Coronary artery (tissue), 2 donors: ENCODE results near the gene PHIP.

Experiments
- DNase-seq: peaks from one replicate; pipeline ENCODE4 v3.0.0-alpha.2; 2017; ENCODE audit warnings: low spot score
- H3K27ac ChIP-seq, 2 donors: fragments of 200-600 bp; sonication (generic); one replicate each; pipeline ENCODE4 v1.5.1; 2016 to 2019
- H3K4me3 ChIP-seq: fragments of 200-600 bp; sonication (generic); 2 replicates; pipeline ENCODE4 v1.5.1; 2016; ENCODE audit warnings: mild to moderate bottlenecking, moderate library complexity
- TF ChIP-seq, protein P1 (sequence below): fragments of 200-600 bp; sonication (generic); IDR thresholded peaks from one replicate; pipeline ENCODE4 v1.5.1; 2019; ENCODE audit warnings: antibody characterized with exemption

PHIP gene

GRCh38 chr6:78967191-78967590, 110.9 kb downstream of the PHIP start:
- TF ChIP-seq, protein P1, sequence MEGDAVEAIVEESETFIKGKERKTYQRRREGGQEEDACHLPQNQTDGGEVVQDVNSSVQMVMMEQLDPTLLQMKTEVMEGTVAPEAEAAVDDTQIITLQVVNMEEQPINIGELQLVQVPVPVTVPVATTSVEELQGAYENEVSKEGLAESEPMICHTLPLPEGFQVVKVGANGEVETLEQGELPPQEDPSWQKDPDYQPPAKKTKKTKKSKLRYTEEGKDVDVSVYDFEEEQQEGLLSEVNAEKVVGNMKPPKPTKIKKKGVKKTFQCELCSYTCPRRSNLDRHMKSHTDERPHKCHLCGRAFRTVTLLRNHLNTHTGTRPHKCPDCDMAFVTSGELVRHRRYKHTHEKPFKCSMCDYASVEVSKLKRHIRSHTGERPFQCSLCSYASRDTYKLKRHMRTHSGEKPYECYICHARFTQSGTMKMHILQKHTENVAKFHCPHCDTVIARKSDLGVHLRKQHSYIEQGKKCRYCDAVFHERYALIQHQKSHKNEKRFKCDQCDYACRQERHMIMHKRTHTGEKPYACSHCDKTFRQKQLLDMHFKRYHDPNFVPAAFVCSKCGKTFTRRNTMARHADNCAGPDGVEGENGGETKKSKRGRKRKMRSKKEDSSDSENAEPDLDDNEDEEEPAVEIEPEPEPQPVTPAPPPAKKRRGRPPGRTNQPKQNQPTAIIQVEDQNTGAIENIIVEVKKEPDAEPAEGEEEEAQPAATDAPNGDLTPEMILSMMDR: no peak
- no peak overlapping the region for H3K4me3 ChIP-seq
- no peak overlapping the region for H3K27ac ChIP-seq
- DNase-seq: no peak

DNA sequence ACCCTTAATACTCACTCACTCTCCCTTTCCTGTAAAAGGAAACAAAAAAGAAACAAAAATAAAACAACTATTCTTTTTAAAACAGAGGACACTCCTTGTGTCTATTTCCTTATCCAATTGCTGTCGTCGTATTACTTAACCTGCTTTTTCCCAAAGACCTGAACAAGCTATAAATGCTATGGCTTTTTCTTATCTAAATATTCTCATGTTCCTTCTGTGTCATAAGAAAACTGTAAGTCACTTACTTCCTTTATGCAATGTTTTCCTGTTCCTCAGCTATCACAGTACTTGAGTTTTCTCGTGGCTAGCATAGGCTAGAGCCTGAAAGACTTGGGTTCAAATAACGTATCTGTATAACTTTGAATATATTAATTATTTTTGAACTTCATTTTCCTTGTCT, 111.5 kb downstream of the PHIP start:
- Histone ChIP-seq H3K27ac (no peak overlapping the region), H3K4me3 (no peak overlapping the region)
- TF ChIP-seq, protein P1: no peak
- no peak for DNase-seq

DNA sequence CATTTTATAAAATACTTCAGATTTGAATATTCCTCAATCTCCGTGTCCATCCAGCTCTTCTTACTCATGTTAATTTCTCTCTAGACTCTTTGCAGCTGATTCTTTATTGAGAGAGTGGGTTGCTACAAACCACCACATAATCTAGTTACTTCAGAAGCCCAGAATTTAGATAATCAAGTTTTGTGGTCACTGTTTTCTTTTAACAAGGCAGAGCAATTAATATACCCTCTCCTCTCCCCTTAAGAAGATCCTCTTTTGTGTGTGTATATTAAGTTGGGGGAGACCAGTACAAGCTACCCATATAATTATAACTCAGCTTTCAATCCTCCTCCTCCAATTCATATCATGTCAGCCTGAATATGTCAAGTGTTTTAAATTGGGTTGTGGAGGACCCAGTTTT, 115.6 kb downstream of the PHIP start:
- TF ChIP-seq, protein P1: no peak
- Histone ChIP-seq H3K4me3 (no peak overlapping the region), H3K27ac (no peak overlapping the region)
- DNase-seq: no peak

GRCh38 chr6:78954740-78955139, 123.3 kb downstream of the PHIP start:
- Histone ChIP-seq H3K27ac (no peak overlapping the region), H3K4me3 (no peak overlapping the region)
- TF ChIP-seq, protein P1: no peak
- no peak for DNase-seq

DNA sequence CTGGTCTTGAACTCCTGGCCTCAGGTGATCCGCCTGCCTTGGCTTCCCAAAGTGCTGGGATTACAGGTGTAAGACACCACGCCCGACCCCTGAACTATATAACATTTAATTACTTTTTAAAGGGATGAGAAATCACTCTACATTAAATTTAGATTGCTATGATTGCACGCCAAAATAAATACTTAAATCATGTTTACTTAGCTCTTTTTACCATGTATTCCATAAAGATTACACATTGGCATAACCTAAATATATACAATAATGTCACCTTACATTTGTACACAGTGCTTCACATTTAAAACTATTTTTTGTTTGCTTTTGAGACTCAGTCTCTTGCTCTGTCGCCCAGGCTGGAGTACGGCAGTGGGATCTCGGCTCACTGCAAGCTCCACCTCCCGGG, 124.3 kb downstream of the PHIP start:
- Histone ChIP-seq H3K4me3 (no peak overlapping the region), H3K27ac (no peak overlapping the region)
- no peak for DNase-seq
- TF ChIP-seq, protein P1: no peak

GRCh38 chr6:78952362-78952761, 125.7 kb downstream of the PHIP start:
- Histone ChIP-seq H3K4me3 (no peak overlapping the region), H3K27ac (no peak overlapping the region)
- TF ChIP-seq, protein P1: no peak
- no peak for DNase-seq

GRCh38 chr6:78948785-78949184, 129.3 kb downstream of the PHIP start:
- Histone ChIP-seq H3K27ac (no peak overlapping the region), H3K4me3 (no peak overlapping the region)
- TF ChIP-seq, protein P1: no peak
- no peak for DNase-seq
